HG03460 (cell line): ENCODE data around the gene PLXDC2.

Source experiments
- ATAC-seq: cut with Tn5 transposase; IDR thresholded peaks from one replicate; pipeline ENCODE4 v1.9.1; 2021; ENCODE audit not compliant: unreplicated experiment

The PLXDC2 gene

GRCh38 chr10:20094226-20094976 is 278.2 kb downstream of the PLXDC2 start:
- ATAC-seq = no peak

GRCh38 chr10:20100171-20100570 is 283.9 kb downstream of the PLXDC2 start:
- no peak for ATAC-seq

- ATAC-seq = no peak
Measured at GRCh38 chr10:20105236-20105635, 289.0 kb downstream of the PLXDC2 start.

GRCh38 chr10:20105931-20106330 is 289.7 kb downstream of the PLXDC2 start:
- no peak for ATAC-seq

GRCh38 chr10:20108021-20108420 is 291.8 kb downstream of the PLXDC2 start:
- no peak for ATAC-seq

GRCh38 chr10:20109613-20110012 is 293.4 kb downstream of the PLXDC2 start:
- no peak for ATAC-seq

GRCh38 chr10:20110125-20111100 is 294.2 kb downstream of the PLXDC2 start:
- no peak for ATAC-seq

GRCh38 chr10:20114179-20114578 is 297.9 kb downstream of the PLXDC2 start:
- ATAC-seq = no peak

GRCh38 chr10:20115894-20116293 is 299.7 kb downstream of the PLXDC2 start:
- no peak for ATAC-seq

GRCh38 chr10:20117471-20117870 is 301.2 kb downstream of the PLXDC2 start:
- ATAC-seq = no peak

- ATAC-seq = no peak
Measured at GRCh38 chr10:20118119-20118518, 301.9 kb downstream of the PLXDC2 start.

GRCh38 chr10:20128811-20129210 is 312.6 kb downstream of the PLXDC2 start:
- no peak for ATAC-seq

- ATAC-seq = no peak
Measured at GRCh38 chr10:20132816-20133215, 316.6 kb downstream of the PLXDC2 start.

- ATAC-seq = no peak
Measured at GRCh38 chr10:20133669-20134189, 317.5 kb downstream of the PLXDC2 start.

GRCh38 chr10:20142311-20142710 is 326.1 kb downstream of the PLXDC2 start:
- no peak for ATAC-seq

- no peak for ATAC-seq
Measured at GRCh38 chr10:20144268-20144667, 328.0 kb downstream of the PLXDC2 start.

- no peak for ATAC-seq
Measured at GRCh38 chr10:20146004-20146403, 329.8 kb downstream of the PLXDC2 start.

- no peak for ATAC-seq
Measured at GRCh38 chr10:20147684-20148083, 331.5 kb downstream of the PLXDC2 start.

- ATAC-seq = no peak
Measured at GRCh38 chr10:20156511-20156910, 340.3 kb downstream of the PLXDC2 start.

GRCh38 chr10:20157314-20157713 is 341.1 kb downstream of the PLXDC2 start:
- no peak for ATAC-seq

- ATAC-seq = no peak
Measured at GRCh38 chr10:20158086-20158485, 341.9 kb downstream of the PLXDC2 start.

GRCh38 chr10:20162123-20162522 is 345.9 kb downstream of the PLXDC2 start:
- no peak for ATAC-seq
